Cardiac muscle cell (in vitro differentiated cells and primary cell): Measurements from ENCODE around the gene S100A14. TPM values are rescaled to one million over a fixed set of nuclear protein-coding genes. Genes with fewer than 3 reads are reported as not detected.

Source experiments
- DNase-seq, 2 donors: peaks; one replicate each; pipeline versions ENCODE4 v3.0.0 to v3.0.0-alpha.2; 2010 to 2017; ENCODE audit warnings: low read depth in 1 of 2, low spot score in 1 of 2
- H3K27ac ChIP-seq: fragments of 200-600 bp; sonication (generic); 2 replicates; pipeline ENCODE4 v1.5.1; 2016
- H3K27me3 ChIP-seq: fragments of 200-600 bp; sonication (generic); 2 replicates; pipeline ENCODE4 v1.6.0; 2016; ENCODE audit warnings: control low read depth
- H3K36me3 ChIP-seq: fragments of 200-600 bp; sonication (generic); 2 replicates; pipeline ENCODE4 v1.5.1; 2016; ENCODE audit warnings: control low read depth
- H3K4me1 ChIP-seq: fragments of 200-600 bp; sonication (generic); 2 replicates; pipeline ENCODE4 v1.8.1; 2017; ENCODE audit warnings: low read depth, mild to moderate bottlenecking, mixed run types
- H3K4me3 ChIP-seq: fragments of 200-600 bp; sonication (generic); 2 replicates; pipeline ENCODE4 v1.5.1; 2016; ENCODE audit warnings: mild to moderate bottlenecking
- H3K9me3 ChIP-seq: fragments of 200-600 bp; sonication (generic); 2 replicates; pipeline ENCODE4 v1.5.1; 2017; ENCODE audit warnings: low read depth, mild to moderate bottlenecking, control low read depth
- polyA plus RNA-seq: library from polyadenylated mRNA; unstranded; fragments of >200 nt; fragmentation: Nextera tagmentation; extraction: Ambion mirVana; gene quantifications from 2 replicates; pipeline ENCODE4 v1.2.1, GENCODE V29; 2016
- total RNA-seq: library from RNA; depleted of rRNA; stranded (reverse); fragments of >200 nt; gene quantifications from 2 replicates; pipeline ENCODE4 v1.2.3, GENCODE V29; 2016
- TF ChIP-seq, protein P1 (sequence below): IDR thresholded peaks from 2 replicates; pipeline ENCODE4 v1.5.1; 2012; ENCODE audit warnings: low read depth, mild to moderate bottlenecking, low read length

The S100A14 gene
- total and polyA plus RNA-seq, 2 experiments from 2014 or later = 0.51 to 0.70 TPM

GRCh38 chr1:153627715-153628626 lies 11.8 kb upstream of the S100A14 start, which contains the start of gene S100A1:
Gene S100A1, plus strand, starts transcription at chr1:153628434. Its CDS starts 2,088 bp downstream, at chr1:153630522.
- H3K27ac ChIP-seq = peak within 1 kb of the TSS; percentile 84
- peaks cover 19% of the 10 kb centered on the region for H3K4me1 ChIP-seq

GRCh38 chr1:153626904-153627714 lies 11.0 kb upstream of the S100A14 start, which contains the start of gene S100A13:
Gene S100A13, minus strand, starts transcription at chr1:153627505. Its CDS starts 1,033 bp downstream, at chr1:153626472.
- DNase-seq = peak; percentile 97
- H3K27me3 ChIP-seq = no peaks in the 10 kb centered on the region
- TF ChIP-seq, protein P1, sequence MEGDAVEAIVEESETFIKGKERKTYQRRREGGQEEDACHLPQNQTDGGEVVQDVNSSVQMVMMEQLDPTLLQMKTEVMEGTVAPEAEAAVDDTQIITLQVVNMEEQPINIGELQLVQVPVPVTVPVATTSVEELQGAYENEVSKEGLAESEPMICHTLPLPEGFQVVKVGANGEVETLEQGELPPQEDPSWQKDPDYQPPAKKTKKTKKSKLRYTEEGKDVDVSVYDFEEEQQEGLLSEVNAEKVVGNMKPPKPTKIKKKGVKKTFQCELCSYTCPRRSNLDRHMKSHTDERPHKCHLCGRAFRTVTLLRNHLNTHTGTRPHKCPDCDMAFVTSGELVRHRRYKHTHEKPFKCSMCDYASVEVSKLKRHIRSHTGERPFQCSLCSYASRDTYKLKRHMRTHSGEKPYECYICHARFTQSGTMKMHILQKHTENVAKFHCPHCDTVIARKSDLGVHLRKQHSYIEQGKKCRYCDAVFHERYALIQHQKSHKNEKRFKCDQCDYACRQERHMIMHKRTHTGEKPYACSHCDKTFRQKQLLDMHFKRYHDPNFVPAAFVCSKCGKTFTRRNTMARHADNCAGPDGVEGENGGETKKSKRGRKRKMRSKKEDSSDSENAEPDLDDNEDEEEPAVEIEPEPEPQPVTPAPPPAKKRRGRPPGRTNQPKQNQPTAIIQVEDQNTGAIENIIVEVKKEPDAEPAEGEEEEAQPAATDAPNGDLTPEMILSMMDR = peak; percentile 77
- H3K9me3 ChIP-seq = no peaks in the 10 kb centered on the region
- peak within 1 kb of the TSS; percentile 41 for H3K4me3 ChIP-seq
- H3K36me3 ChIP-seq = no peaks in the 10 kb centered on the region
- peaks cover 19% of the 10 kb centered on the region for H3K4me1 ChIP-seq
- peak within 1 kb of the TSS; percentile 84 for H3K27ac ChIP-seq

More at GRCh38 chr1:153627715-153628626, 11.8 kb upstream of the S100A14 start, which contains the start of gene S100A1:
- Histone ChIP-seq H3K9me3 (no peaks in the 10 kb centered on the region), H3K4me3 (peak within 1 kb of the TSS; percentile 41), H3K27me3 (no peaks in the 10 kb centered on the region), H3K36me3 (no peaks in the 10 kb centered on the region)
- TF ChIP-seq, protein P1 = no peak
- no peak for DNase-seq

- Histone ChIP-seq H3K36me3 (no peaks in the 10 kb centered on the region), H3K4me1 (peaks cover 19% of the 10 kb centered on the region), H3K27ac (peak overlapping the region; percentile 84), H3K27me3 (no peaks in the 10 kb centered on the region), H3K4me3 (peak overlapping the region; percentile 41), H3K9me3 (no peaks in the 10 kb centered on the region)
- TF ChIP-seq, protein P1 = no peak
- DNase-seq = no peak
Measured at GRCh38 chr1:153626477-153626903, 10.4 kb upstream of the S100A14 start.

GRCh38 chr1:153624965-153625611 lies 9.0 kb upstream of the S100A14 start:
- no peaks in the 10 kb centered on the region for H3K36me3 ChIP-seq
- DNase-seq = no peak
- no peaks in the 10 kb centered on the region for H3K9me3 ChIP-seq
- TF ChIP-seq, protein P1 = no peak
- no peaks in the 10 kb centered on the region for H3K27me3 ChIP-seq
- peaks cover 17% of the 10 kb centered on the region for H3K4me1 ChIP-seq
- no peak overlapping the region for H3K4me3 ChIP-seq
- no peak overlapping the region for H3K27ac ChIP-seq

DNA sequence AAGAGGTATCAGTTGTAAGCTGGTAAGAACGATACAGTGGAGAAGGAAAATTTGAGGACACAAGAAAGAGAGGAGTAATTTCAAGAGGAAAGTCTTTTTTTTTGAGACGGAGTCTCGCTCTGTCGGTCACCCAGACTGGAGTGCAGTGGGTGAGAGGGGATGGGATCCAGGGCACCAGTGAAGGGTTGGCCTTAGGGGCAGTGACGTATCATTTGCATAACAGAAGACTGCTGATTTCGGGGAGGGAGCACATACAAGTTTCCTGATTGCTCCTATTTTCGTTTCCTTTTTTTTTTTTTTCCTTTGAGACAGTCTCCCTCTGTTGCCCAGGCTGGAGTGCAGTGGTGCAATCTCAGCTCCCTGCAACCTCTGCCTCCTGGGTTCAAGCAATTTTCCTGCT lies 7.0 kb upstream of the S100A14 start:
- H3K4me1 ChIP-seq = peaks cover 8% of the 10 kb centered on the region
- no peaks in the 10 kb centered on the region for H3K36me3 ChIP-seq
- H3K9me3 ChIP-seq = no peaks in the 10 kb centered on the region
- no peak overlapping the region for H3K27ac ChIP-seq
- no peak for DNase-seq
- H3K27me3 ChIP-seq = no peaks in the 10 kb centered on the region
- no peak overlapping the region for H3K4me3 ChIP-seq
- TF ChIP-seq, protein P1 = no peak
